Urinary bladder (tissue), 4 donors: ENCODE data around the gene SRGAP2C. TPM values are rescaled to one million over a fixed set of nuclear protein-coding genes. Genes with fewer than 3 reads are reported as not detected.
"Not testable (repeated sequence)": the region's sequence is repeated elsewhere in the genome, so short reads cannot be mapped to it uniquely, and the experiment has no call there.

ENCODE experiments used
- DNase-seq: peaks from one replicate; pipeline ENCODE4 v3.0.0-alpha.2; 2015; ENCODE audit errors: extremely low spot score
- H3K27ac ChIP-seq: one replicate; pipeline ENCODE4 v1.5.1; 2013; ENCODE audit warnings: low read depth, mild to moderate bottlenecking, moderate library complexity
- H3K36me3 ChIP-seq: one replicate; pipeline ENCODE4 v1.6.1; 2013; ENCODE audit warnings: mild to moderate bottlenecking, moderate library complexity; ENCODE audit not compliant: insufficient read depth
- H3K4me1 ChIP-seq: one replicate; pipeline ENCODE4 v1.6.1; 2013; ENCODE audit warnings: mild to moderate bottlenecking, moderate library complexity; ENCODE audit not compliant: insufficient read depth
- H3K4me3 ChIP-seq: one replicate; pipeline ENCODE4 v1.5.1; 2013; ENCODE audit warnings: low read depth, low read length
- WGBS: extraction: QIAGEN DNeasy Blood & Tissue Kit; methylation state at CpG from one replicate; pipeline ENCODE4 v1.1.7; 2013; 5-methylcytosine and 5-hydroxymethylcytosine counted together
- polyA plus RNA-seq: library from polyadenylated mRNA; stranded (reverse); fragments of 200-250 nt; gene quantifications from one replicate; pipeline ENCODE4 v1.2.3, GENCODE V29; 2013
- total RNA-seq: library from RNA; depleted of rRNA; stranded (reverse); fragments of >200 nt; gene quantifications from one replicate; pipeline ENCODE4 v1.2.3, GENCODE V29; 2014
- donor health status: healthy with polysubstance abuse.
- donor health status: healthy.

The SRGAP2C gene
- total RNA-seq (26.8 TPM), polyA plus RNA-seq (10.0 TPM)

GRCh38 chr1:121184290-121185127, at the start of gene SRGAP2C, which contains the start of gene FAM72B:
SRGAP2C (plus strand) TSS chr1:121184975; CDS start chr1:121187447, 2,472 bp downstream.
FAM72B (minus strand) TSS chr1:121184340; CDS start chr1:121183489, 851 bp downstream.
- not testable (repeated sequence) for H3K36me3 ChIP-seq, H3K4me3 ChIP-seq, H3K4me1 ChIP-seq, H3K27ac ChIP-seq
- WGBS: under 1% methylated on average over 35 of the region's 54 CpGs
- peak; percentile 95 for DNase-seq

DNA sequence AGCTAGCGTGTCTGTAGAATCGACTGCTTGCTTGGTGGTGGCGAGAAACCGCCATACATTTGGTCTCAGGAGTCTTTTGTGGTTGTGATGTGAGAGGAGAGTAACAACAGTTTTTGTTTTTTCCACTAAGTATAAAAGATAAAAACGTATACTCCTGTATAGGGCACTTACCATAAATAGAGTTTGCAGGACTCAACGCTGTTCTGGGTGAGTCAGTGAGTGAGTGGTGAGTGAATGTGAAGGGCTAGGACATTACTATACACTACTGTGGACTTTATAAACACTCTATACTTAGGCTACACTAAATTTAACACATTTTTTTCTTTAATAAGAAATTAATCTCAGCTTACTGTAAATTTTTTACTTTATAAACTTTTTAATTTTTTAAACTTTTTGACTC, 44.4 kb upstream of the SRGAP2C start:
- not testable (repeated sequence) for H3K27ac ChIP-seq, H3K4me3 ChIP-seq, DNase-seq, H3K36me3 ChIP-seq, H3K4me1 ChIP-seq
- no CpG with 5 or more reads among the region's 6 CpGs for WGBS

DNA sequence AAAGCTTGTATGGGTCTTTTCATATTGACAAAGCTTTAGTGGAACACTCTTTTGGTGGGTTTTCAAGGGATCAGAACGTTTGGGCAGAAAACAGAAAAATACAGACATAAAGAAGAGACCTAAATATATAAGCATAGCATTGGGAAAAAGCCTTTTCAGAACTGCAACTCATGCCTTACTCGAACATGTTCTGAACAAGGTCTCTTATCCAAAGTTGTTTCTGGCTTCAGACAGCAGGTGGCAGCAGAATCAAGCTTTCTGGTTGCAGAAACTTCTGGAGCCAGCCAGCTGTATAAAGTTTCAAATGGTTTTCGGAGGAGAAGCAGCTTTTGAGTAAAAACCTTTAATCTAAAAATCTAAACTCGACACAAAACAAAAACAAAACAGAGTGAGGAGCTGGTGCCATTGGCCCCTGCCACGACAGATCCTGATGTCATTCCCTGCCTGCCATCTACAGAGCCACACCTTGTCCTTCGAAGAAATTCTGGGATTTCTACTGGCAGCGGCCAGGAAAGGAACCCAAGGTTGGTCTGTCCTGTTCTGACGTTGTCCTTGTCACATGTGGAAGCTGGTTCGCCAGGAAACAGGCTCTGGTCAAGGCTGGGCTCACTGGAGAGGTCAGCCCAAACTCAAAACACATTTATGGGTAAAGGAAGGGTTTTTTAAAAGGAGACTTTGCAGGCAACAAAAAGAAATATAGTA, 36.1 kb upstream of the SRGAP2C start:
- not testable (repeated sequence) for DNase-seq, H3K27ac ChIP-seq, H3K4me3 ChIP-seq, H3K4me1 ChIP-seq, H3K36me3 ChIP-seq
- 0% methylated on average over 2 of the region's 9 CpGs for WGBS

DNA sequence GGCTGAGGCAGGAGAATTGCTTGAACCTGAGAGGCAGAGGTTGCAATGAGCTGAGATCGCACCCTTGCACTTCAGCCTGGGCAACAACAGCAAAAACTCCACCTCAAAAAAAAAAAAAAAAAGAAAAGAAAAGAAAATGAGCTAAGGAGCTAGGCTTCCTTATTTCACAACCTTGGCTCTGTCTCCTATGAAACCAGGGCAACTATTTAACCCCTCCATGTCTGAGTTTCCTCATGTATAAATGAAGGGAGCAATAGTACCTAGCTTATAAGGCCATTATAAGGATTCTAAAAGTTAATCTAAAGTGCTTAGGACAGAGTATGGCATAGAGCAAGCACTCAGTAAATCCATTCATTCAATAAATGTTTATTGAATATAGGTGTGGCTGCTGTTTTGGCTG, 33.5 kb upstream of the SRGAP2C start:
- H3K36me3 ChIP-seq, H3K27ac ChIP-seq, H3K4me1 ChIP-seq, DNase-seq, H3K4me3 ChIP-seq: not testable (repeated sequence)
- WGBS: 58% methylated on average over 1 of the region's 1 CpG

DNA sequence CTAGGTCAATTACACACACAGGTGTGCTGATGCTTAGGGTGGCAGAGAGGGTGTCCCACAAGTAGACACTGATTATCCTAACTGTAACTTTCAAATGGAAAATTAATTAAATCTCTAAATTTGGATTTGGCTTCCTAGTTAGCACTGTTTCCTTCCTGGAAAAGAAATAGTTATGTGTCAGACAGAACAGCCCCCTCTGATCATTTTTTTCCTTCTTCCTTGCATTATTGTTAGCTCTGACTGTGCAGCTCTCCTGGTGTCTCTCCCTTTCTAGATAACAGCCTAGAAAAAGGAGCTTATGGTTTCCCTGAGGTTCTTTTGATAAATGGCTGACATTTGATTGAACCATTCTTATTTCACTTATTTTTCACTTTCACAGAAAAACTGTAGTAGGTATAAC, 32.0 kb upstream of the SRGAP2C start:
- H3K36me3 ChIP-seq, H3K27ac ChIP-seq, H3K4me3 ChIP-seq, H3K4me1 ChIP-seq, DNase-seq: not testable (repeated sequence)

GRCh38 chr1:121154811-121155210, 30.0 kb upstream of the SRGAP2C start:
- not testable (repeated sequence) for H3K4me1 ChIP-seq, H3K27ac ChIP-seq, DNase-seq, H3K4me3 ChIP-seq, H3K36me3 ChIP-seq
- 98% methylated on average over 1 of the region's 2 CpGs for WGBS

GRCh38 chr1:121155671-121156358, 29.0 kb upstream of the SRGAP2C start:
- H3K4me1 ChIP-seq, H3K36me3 ChIP-seq, H3K27ac ChIP-seq, DNase-seq, H3K4me3 ChIP-seq: not testable (repeated sequence)
- WGBS: 60% methylated on average over 6 of the region's 6 CpGs

GRCh38 chr1:121156958-121157603, 27.7 kb upstream of the SRGAP2C start:
- WGBS: no CpG with 5 or more reads among the region's 4 CpGs
- DNase-seq, H3K4me3 ChIP-seq, H3K4me1 ChIP-seq, H3K27ac ChIP-seq, H3K36me3 ChIP-seq: not testable (repeated sequence)

DNA sequence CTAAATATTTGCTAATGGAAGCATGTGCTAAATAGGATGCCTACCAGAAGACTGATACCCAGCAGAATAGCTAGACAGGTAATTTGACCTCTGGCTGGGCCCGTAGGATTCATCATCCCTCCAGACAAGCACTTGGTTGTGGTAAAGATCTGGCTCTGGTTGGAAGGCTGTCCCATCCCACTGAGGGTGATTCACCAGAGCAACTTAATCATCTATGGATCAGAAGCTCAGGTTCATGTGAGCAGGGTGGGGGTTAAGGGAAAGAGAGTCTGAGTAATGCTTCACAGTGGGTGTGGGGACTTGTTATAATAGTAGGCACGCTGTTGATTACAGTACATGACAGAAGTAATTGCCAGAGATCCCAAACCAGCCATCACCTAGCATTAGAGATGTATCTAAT, 27.2 kb upstream of the SRGAP2C start:
- not testable (repeated sequence) for H3K36me3 ChIP-seq, H3K27ac ChIP-seq, DNase-seq, H3K4me3 ChIP-seq, H3K4me1 ChIP-seq
- WGBS: 93% methylated on average over 1 of the region's 2 CpGs

GRCh38 chr1:121160118-121160517, 24.7 kb upstream of the SRGAP2C start:
- not testable (repeated sequence) for H3K36me3 ChIP-seq, H3K4me1 ChIP-seq, DNase-seq, H3K27ac ChIP-seq, H3K4me3 ChIP-seq
- 85% methylated on average over 2 of the region's 2 CpGs for WGBS

DNA sequence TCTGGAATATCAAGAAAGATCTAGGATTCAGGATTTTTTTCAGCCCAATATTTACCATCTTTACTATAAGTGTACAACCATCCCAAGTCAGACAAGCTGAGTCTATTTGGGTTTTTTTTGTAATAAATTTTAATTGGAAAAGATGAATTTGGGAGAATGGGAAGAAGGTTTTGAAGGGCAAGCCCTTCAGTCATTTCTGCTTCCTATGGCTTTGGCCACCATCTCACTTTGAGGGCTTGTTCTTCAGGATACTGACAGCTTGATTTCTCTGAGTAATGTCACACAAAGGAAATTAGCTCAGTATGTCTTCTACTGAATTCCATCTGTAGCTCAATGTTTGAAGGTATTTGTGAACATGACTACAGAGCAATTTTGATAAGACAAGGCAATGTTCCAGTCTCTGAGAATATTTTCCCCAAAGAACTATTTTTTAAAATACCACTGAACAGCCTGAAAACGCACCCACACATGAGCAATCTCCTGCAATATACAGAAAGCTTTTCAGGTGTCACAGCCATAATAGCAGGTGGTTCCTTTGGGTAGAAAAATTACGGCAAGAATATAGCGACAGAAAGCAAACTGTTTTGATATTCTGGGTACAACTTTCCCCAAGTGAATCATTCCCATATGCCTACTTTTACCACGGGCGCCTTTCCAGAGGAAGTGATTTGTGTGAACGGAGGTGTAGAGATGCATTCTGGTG, 23.4 kb upstream of the SRGAP2C start:
- H3K4me1 ChIP-seq, DNase-seq, H3K27ac ChIP-seq, H3K36me3 ChIP-seq, H3K4me3 ChIP-seq: not testable (repeated sequence)
- WGBS: 88% methylated on average over 3 of the region's 6 CpGs

- H3K4me1 ChIP-seq, H3K36me3 ChIP-seq, DNase-seq, H3K4me3 ChIP-seq, H3K27ac ChIP-seq: not testable (repeated sequence)
- 71% methylated on average over 4 of the region's 5 CpGs for WGBS
Measured at GRCh38 chr1:121163850-121164757, 20.7 kb upstream of the SRGAP2C start.
